Naive thymus-derived CD8-positive, alpha-beta T cell (primary cell): ENCODE measurements around the gene AKR1C8. TPM values are rescaled to one million over a fixed set of nuclear protein-coding genes. Genes with fewer than 3 reads are reported as not detected.
"Not testable (repeated sequence)": the region's sequence is repeated elsewhere in the genome, so short reads cannot be mapped to it uniquely, and the experiment has no call there.

Source experiments
- ATAC-seq, 2 donors: fragments of 150-1000 bp; cut with Tn5 transposase in 1 of 2; sonication (Bioruptor Pico), chemical (Tn5 transposase) in 1 of 2; 1 replicate in 1 of 2; 2 replicates in 1 of 2; pipeline ENCODE4 v1.10.0; 2021; ENCODE audit warnings: mild to moderate bottlenecking in 2 of 2, moderate library complexity in 2 of 2
- POLR2A ChIA-PET: fragments of 350-600 bp; sonication (Branson Sonifier 250); formaldehyde crosslinking; loops from one replicate; lab custom pipeline; 2021; ENCODE audit warnings: antibody characterized with exemption; lab: Charles Lee
- DNase-seq, 10 donors: peaks; one replicate each; pipeline versions ENCODE4 v3.0.0 to v3.0.0-alpha.2; 2020 to 2022
- H3K27ac Mint-ChIP-seq, 10 donors: one replicate each; pipeline ENCODE4 v1.8.0; 2020 to 2022; ENCODE audit warnings: mild to moderate bottlenecking in 10 of 10, mixed read lengths in 10 of 10, moderate library complexity in 4 of 10, inconsistent platforms in 1 of 10
- H3K27me3 Mint-ChIP-seq, 5 donors: one replicate each; pipeline ENCODE4 v1.8.0; 2021 to 2022; ENCODE audit warnings: mixed read lengths in 5 of 5
- H3K36me3 Mint-ChIP-seq, 3 donors: one replicate each; pipeline ENCODE4 v1.8.0; 2020 to 2022; ENCODE audit warnings: mixed read lengths in 3 of 3, mild to moderate bottlenecking in 2 of 3, inconsistent platforms in 1 of 3
- H3K4me1 Mint-ChIP-seq, 4 donors: one replicate each; pipeline ENCODE4 v1.8.0; 2021 to 2022; ENCODE audit warnings: mixed read lengths in 4 of 4
- H3K4me3 Mint-ChIP-seq, 10 donors: one replicate each; pipeline ENCODE4 v1.8.0; 2020 to 2022; ENCODE audit warnings: mild to moderate bottlenecking in 10 of 10, mixed read lengths in 10 of 10, moderate library complexity in 6 of 10, inconsistent platforms in 1 of 10
- H3K9me3 Mint-ChIP-seq, 9 donors: one replicate each; pipeline ENCODE4 v1.8.0; 2020 to 2022; ENCODE audit warnings: mixed read lengths in 9 of 9, mild to moderate bottlenecking in 3 of 9, inconsistent platforms in 1 of 9, moderate library complexity in 1 of 9
- polyA plus RNA-seq, 3 donors: library from polyadenylated mRNA; unstranded; fragments of 300-500 nt; fragmentation: Illumina TruSeq; gene quantifications; one replicate each; pipeline ENCODE4 v1.2.3, GENCODE V29; 2021
- total RNA-seq, 8 experiments: library from RNA in 2 of 8; stranded (reverse) in 2 of 8; gene quantifications; one replicate each; pipeline ENCODE4 v1.2.3 and lab custom pipeline; 2021 to 2026

The AKR1C8 gene
- total RNA-seq (1 to 10 TPM; 1.1 to 1.3 TPM), polyA plus RNA-seq (not detected), total RNA-seq (lab: John Stamatoyannopoulos, UW) (0 to 0.69 (median 0.07) reads per million in 6 experiments)

- no peak within 1 kb of the TSS for H3K4me3 Mint-ChIP-seq
- POLR2A ChIA-PET = no interaction called here
- DNase-seq = no peak
- H3K4me1 Mint-ChIP-seq = no peaks in the 10 kb centered on the region
- no peaks in the 10 kb centered on the region for H3K9me3 Mint-ChIP-seq
- no peak for ATAC-seq
- no peak within 1 kb of the TSS for H3K27ac Mint-ChIP-seq
- no peaks in the 10 kb centered on the region for H3K36me3 Mint-ChIP-seq
- H3K27me3 Mint-ChIP-seq = peaks cover 2 to 11% (median 2%) of the 10 kb centered on the region in 5 donors
Observed at GRCh38 chr10:5184987-5185775, at the start of gene AKR1C8. AKR1C8 (minus strand) TSS chr10:5185150; CDS start chr10:5185104, 46 bp downstream.

GRCh38 chr10:5234106-5234860 is 49.3 kb upstream of the AKR1C8 start:
- POLR2A ChIA-PET = interaction anchor here (0.6 kb wide), 1 partner anchor 1112 kb away, joined by 3 read pairs; no protein-coding TSS in a partner anchor
- H3K4me3 Mint-ChIP-seq = no peak overlapping the region
- peaks cover 0 to 20% (median 2%) of the 10 kb centered on the region in 5 donors for H3K27me3 Mint-ChIP-seq
- H3K9me3 Mint-ChIP-seq = peaks cover 5 to 30% (median 19%) of the 10 kb centered on the region in 9 donors
- no peak for DNase-seq
- H3K27ac Mint-ChIP-seq = no peak overlapping the region
- H3K4me1 Mint-ChIP-seq = no peaks in the 10 kb centered on the region
- ATAC-seq = no peak
- H3K36me3 Mint-ChIP-seq = peaks cover 2 to 13% (median 9%) of the 10 kb centered on the region in 3 donors

DNA sequence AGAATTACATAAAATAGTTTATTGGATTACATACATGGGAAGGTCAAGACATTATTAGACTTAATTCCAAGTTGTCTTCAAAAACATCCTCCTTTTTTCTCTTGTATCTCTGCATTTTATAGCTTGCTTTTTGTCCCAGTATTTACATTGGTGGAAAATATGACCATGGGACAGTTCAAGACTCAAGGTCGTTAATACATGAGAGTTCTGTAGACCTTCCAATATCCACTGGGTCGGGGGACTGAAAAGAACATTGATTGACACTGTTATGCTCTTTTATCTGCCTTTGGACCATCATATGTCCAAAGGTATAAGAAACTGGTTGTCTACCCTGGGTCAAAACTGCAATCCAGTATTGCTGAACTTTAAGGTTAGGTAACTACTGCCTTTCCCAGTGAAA is 48.4 kb upstream of the AKR1C8 start:
- H3K9me3 Mint-ChIP-seq = peaks cover 5 to 29% (median 17%) of the 10 kb centered on the region in 9 donors
- ATAC-seq (no peak), DNase-seq (no peak)
- H3K36me3 Mint-ChIP-seq = peaks cover 2 to 13% (median 9%) of the 10 kb centered on the region in 3 donors
- H3K4me1 Mint-ChIP-seq = no peaks in the 10 kb centered on the region
- H3K27me3 Mint-ChIP-seq = peaks cover 0 to 20% (median 2%) of the 10 kb centered on the region in 5 donors
- H3K27ac Mint-ChIP-seq = no peak overlapping the region
- POLR2A ChIA-PET = no interaction called here
- H3K4me3 Mint-ChIP-seq = no peak overlapping the region

GRCh38 chr10:5229019-5229418 is 44.1 kb upstream of the AKR1C8 start:
- Mint-ChIP-seq H3K27me3 (no peaks in the 10 kb centered on the region), H3K9me3 (peaks cover 0 to 5% (median 0%) of the 10 kb centered on the region in 9 donors), H3K4me1 (no peaks in the 10 kb centered on the region), H3K4me3 (no peak overlapping the region), H3K27ac (no peak overlapping the region), H3K36me3 (no peaks in the 10 kb centered on the region)
- ATAC-seq = no peak
- POLR2A ChIA-PET = no interaction called here
- DNase-seq = no peak

- H3K4me3 Mint-ChIP-seq = not testable (repeated sequence)
Observed at GRCh38 chr10:5222942-5223341, 38.0 kb upstream of the AKR1C8 start.

DNA sequence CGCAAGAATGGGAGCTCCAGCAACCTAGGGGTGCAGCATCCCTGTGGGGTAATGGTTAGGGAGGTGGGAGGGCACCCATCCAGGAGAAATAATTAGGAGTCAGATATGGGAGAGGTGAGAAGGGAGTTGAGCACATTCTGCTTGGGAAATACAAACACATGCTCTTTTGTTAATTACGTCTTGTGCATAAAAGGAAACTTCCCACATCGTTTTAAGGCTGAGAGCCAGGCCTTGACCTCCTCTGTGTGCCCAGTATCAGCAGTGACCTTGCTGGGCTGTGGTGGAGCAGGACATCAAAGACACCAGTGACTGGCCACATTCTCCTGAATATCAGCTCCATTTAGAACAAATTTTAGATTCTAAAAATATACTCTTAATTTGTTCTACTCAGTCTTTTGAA is 34.3 kb upstream of the AKR1C8 start:
- no peak overlapping the region for H3K27ac Mint-ChIP-seq
- H3K27me3 Mint-ChIP-seq = peaks cover 0 to 4% (median 1%) of the 10 kb centered on the region in 5 donors
- H3K4me3 Mint-ChIP-seq = no peak overlapping the region
- no peak for DNase-seq
- H3K36me3 Mint-ChIP-seq = peaks cover 0 to 5% (median 0%) of the 10 kb centered on the region in 3 donors
- H3K4me1 Mint-ChIP-seq = no peaks in the 10 kb centered on the region
- no peak for ATAC-seq
- POLR2A ChIA-PET = no interaction called here
- H3K9me3 Mint-ChIP-seq = peaks cover 0 to 10% (median 4%) of the 10 kb centered on the region in 9 donors

More at GRCh38 chr10:5222942-5223341, 38.0 kb upstream of the AKR1C8 start:
- H3K4me1 Mint-ChIP-seq, ATAC-seq, H3K9me3 Mint-ChIP-seq, DNase-seq, H3K36me3 Mint-ChIP-seq, POLR2A ChIA-PET, H3K27me3 Mint-ChIP-seq, H3K27ac Mint-ChIP-seq: not testable (repeated sequence)

DNA sequence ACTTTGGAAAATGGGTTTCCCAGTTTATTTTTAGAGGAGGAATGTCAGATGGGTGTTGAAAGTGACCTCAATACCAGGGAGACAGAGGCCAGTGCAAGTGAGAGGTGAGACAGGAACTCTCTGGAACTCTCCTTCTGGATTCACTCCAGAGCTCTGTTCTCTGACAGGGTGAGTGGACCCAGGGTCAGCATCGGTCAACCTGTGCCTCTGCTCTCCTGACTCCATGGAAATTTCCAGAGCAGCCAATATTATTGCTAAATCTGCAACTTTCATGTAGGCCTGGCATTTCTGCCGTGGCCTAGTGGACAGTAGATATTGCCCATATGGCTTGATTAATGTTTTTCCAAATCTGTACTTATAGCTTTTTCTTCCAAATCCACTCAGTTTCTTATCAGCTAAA is 31.9 kb upstream of the AKR1C8 start:
- H3K27me3 Mint-ChIP-seq = peaks cover 0 to 4% (median 1%) of the 10 kb centered on the region in 5 donors
- peaks cover 0 to 6% (median 0%) of the 10 kb centered on the region in 3 donors for H3K36me3 Mint-ChIP-seq
- H3K4me1 Mint-ChIP-seq = no peaks in the 10 kb centered on the region
- H3K27ac Mint-ChIP-seq = no peak overlapping the region
- no peak overlapping the region for H3K4me3 Mint-ChIP-seq
- POLR2A ChIA-PET = no interaction called here
- H3K9me3 Mint-ChIP-seq = peaks cover 0 to 18% (median 3%) of the 10 kb centered on the region in 9 donors
- DNase-seq = no peak
- ATAC-seq = no peak

GRCh38 chr10:5211696-5212536 is 27.0 kb upstream of the AKR1C8 start:
- POLR2A ChIA-PET = no interaction called here
- H3K27ac Mint-ChIP-seq = no peak overlapping the region
- peaks cover 0 to 7% (median 2%) of the 10 kb centered on the region in 5 donors for H3K27me3 Mint-ChIP-seq
- ATAC-seq (no peak), DNase-seq (no peak)
- peaks cover 0 to under 1% (median 0%) of the 10 kb centered on the region in 4 donors for H3K4me1 Mint-ChIP-seq
- peaks cover 0 to 26% (median 7%) of the 10 kb centered on the region in 9 donors for H3K9me3 Mint-ChIP-seq
- H3K36me3 Mint-ChIP-seq = peaks cover 0 to 12% (median 0%) of the 10 kb centered on the region in 3 donors
- H3K4me3 Mint-ChIP-seq = no peak overlapping the region

DNA sequence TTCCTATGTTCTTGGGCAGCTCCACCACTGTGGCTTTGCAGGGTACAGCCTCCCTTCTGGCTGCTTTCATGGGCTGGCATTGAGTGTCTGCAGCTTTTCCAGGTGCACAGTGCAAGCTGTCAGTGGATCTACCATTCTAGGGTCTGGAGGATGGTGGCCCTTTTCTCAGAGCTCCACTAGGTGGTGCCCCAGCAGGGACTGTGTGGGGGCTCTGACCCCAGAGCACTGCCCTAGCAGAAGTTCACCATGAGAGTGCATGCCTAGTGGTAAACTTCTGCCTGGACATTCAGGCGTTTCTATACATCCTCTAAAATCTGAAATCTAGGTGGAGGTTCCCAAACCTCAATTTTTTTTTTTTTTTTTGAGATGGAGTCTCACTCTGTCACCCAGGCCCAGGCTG is 25.3 kb upstream of the AKR1C8 start:
- Mint-ChIP-seq H3K9me3 (peaks cover 0 to 16% (median 7%) of the 10 kb centered on the region in 9 donors), H3K27me3 (peaks cover 4 to 16% (median 7%) of the 10 kb centered on the region in 5 donors)
- ATAC-seq, DNase-seq, H3K4me3 Mint-ChIP-seq, H3K4me1 Mint-ChIP-seq, H3K27ac Mint-ChIP-seq, POLR2A ChIA-PET, H3K36me3 Mint-ChIP-seq: not testable (repeated sequence)

DNA sequence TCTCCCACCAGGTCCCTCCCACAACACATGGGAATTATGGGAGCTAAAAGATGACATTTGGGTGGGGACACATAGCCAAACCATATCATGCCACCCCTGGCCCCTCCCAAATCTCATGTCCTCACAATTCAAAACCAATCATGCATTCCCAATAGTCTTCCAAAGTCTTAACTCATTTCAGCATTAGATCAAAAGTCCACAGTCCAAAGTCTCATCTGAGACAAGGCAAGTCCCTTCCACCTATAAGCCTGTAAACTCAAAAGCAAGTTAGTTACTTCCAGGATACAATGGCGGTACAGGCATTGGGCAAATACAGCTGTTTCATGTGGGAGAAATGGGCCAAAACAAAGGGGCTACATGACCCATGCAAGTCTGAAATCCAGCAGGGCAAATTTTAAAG is 24.8 kb upstream of the AKR1C8 start:
- peak overlapping the region in 1 of 10 donors; percentile 24 for H3K27ac Mint-ChIP-seq
- POLR2A ChIA-PET, H3K4me3 Mint-ChIP-seq, H3K36me3 Mint-ChIP-seq, DNase-seq, H3K4me1 Mint-ChIP-seq, ATAC-seq: not testable (repeated sequence)
- peaks cover 0 to 16% (median 5%) of the 10 kb centered on the region in 9 donors for H3K9me3 Mint-ChIP-seq
- H3K27me3 Mint-ChIP-seq = peaks cover 4 to 17% (median 7%) of the 10 kb centered on the region in 5 donors

- DNase-seq (no peak), ATAC-seq (no peak)
- peaks cover 4 to 35% (median 7%) of the 10 kb centered on the region in 5 donors for H3K27me3 Mint-ChIP-seq
- POLR2A ChIA-PET = no interaction called here
- H3K4me1 Mint-ChIP-seq = peaks cover 0 to 7% (median 0%) of the 10 kb centered on the region in 4 donors
- H3K36me3 Mint-ChIP-seq = peaks cover 0 to 27% (median 7%) of the 10 kb centered on the region in 3 donors
- H3K27ac Mint-ChIP-seq = no peak overlapping the region
- H3K9me3 Mint-ChIP-seq = peaks cover 0 to 34% (median 20%) of the 10 kb centered on the region in 9 donors
- H3K4me3 Mint-ChIP-seq = no peak overlapping the region
Observed at GRCh38 chr10:5206799-5207198, 21.8 kb upstream of the AKR1C8 start.

DNA sequence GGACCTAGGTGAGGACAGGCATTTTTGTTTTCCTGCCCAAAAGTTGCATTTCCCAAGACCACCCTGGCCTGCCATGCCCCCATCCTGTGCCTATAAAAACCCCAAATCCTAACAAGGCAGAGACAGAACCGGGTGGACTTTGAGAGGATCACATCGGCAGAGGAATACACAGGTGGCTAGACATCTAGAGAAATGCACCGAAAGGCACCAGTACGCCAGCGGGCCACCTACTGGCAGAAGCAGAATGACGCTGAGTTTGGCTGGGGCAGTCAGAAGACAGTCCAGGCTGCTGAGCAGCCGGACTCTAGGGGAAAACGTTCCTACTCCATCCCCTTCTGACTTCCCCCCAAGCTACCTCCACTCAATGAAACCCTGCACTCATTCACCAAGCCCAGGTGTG is 14.4 kb upstream of the AKR1C8 start:
- ATAC-seq (no peak), DNase-seq (no peak)
- POLR2A ChIA-PET = no interaction called here
- Mint-ChIP-seq H3K36me3 (peaks cover 0 to 20% (median 7%) of the 10 kb centered on the region in 3 donors), H3K9me3 (peaks cover 0 to 32% (median 16%) of the 10 kb centered on the region in 9 donors), H3K27ac (no peak overlapping the region), H3K27me3 (peaks cover 0 to 19% (median 0%) of the 10 kb centered on the region in 5 donors), H3K4me1 (no peaks in the 10 kb centered on the region), H3K4me3 (no peak overlapping the region)
